Mesendoderm (in vitro differentiated cells): ENCODE data around the gene RNASE7.
A peak's percentile ranks its signal among the peaks of the same experiment; 100 is the strongest.

Source experiments
- DNase-seq: peaks from one replicate; pipeline ENCODE4 v3.0.0; 2013
- H2AK5ac ChIP-seq: 2 replicates; pipeline ENCODE4 v1.6.1; 2013; ENCODE audit warnings: low read length, inconsistent platforms
- H2BK120ac ChIP-seq: 2 replicates; pipeline ENCODE4 v1.6.1; 2013; ENCODE audit warnings: low read depth, mild to moderate bottlenecking, low read length, moderate library complexity, mixed read lengths
- H2BK15ac ChIP-seq: replicated peaks from 2 replicates; pipeline ENCODE4 v1.6.1; 2013; ENCODE audit warnings: low read depth, mild to moderate bottlenecking, moderate library complexity
- H2BK5ac ChIP-seq: 2 replicates; pipeline ENCODE4 v1.6.1; 2013; ENCODE audit warnings: low read length, inconsistent platforms
- H3K18ac ChIP-seq: 2 replicates; pipeline ENCODE4 v1.6.1; 2013; ENCODE audit warnings: mild to moderate bottlenecking, low read length, mixed read lengths
- H3K23ac ChIP-seq: one replicate; pipeline ENCODE4 v1.6.1; 2013; ENCODE audit warnings: low read length
- H3K27ac ChIP-seq: 2 replicates; pipeline ENCODE4 v1.5.1; 2013; ENCODE audit warnings: low read depth, mild to moderate bottlenecking, inconsistent platforms, low read length, moderate library complexity
- H3K27me3 ChIP-seq: 2 replicates; pipeline ENCODE4 v1.6.1; 2013; ENCODE audit warnings: low read length, control low read depth, mild to moderate bottlenecking, inconsistent platforms; ENCODE audit not compliant: insufficient read depth, poor library complexity
- H3K36me3 ChIP-seq: 2 replicates; pipeline ENCODE4 v1.6.1; 2013; ENCODE audit warnings: low read length, inconsistent platforms; ENCODE audit not compliant: control insufficient read depth, insufficient read depth
- H3K4ac ChIP-seq: one replicate; pipeline ENCODE4 v1.6.1; 2013; ENCODE audit warnings: low read depth, mild to moderate bottlenecking, low read length, moderate library complexity
- H3K4me1 ChIP-seq: 2 replicates; pipeline ENCODE4 v1.6.1; 2013; ENCODE audit warnings: low read depth, low read length, inconsistent platforms; ENCODE audit not compliant: control insufficient read depth
- H3K4me2 ChIP-seq: 2 replicates; pipeline ENCODE4 v1.6.1; 2013; ENCODE audit warnings: low read length
- H3K4me3 ChIP-seq: 2 replicates; pipeline ENCODE4 v1.5.1; 2013; ENCODE audit warnings: mild to moderate bottlenecking, low read length
- H3K56ac ChIP-seq: one replicate; pipeline ENCODE4 v1.6.1; 2013; ENCODE audit warnings: low read length
- H3K79me1 ChIP-seq: 2 replicates; pipeline ENCODE4 v1.6.1; 2013; ENCODE audit warnings: low read length, inconsistent platforms
- H3K79me2 ChIP-seq: 2 replicates; pipeline ENCODE4 v1.6.1; 2013; ENCODE audit warnings: mild to moderate bottlenecking, low read length; ENCODE audit not compliant: control insufficient read depth, insufficient read depth
- H3K9ac ChIP-seq: 2 replicates; pipeline ENCODE4 v1.6.1; 2013; ENCODE audit warnings: low read length, inconsistent platforms
- H4K5ac ChIP-seq: one replicate; pipeline ENCODE4 v1.6.1; 2013; ENCODE audit warnings: low read length
- H4K8ac ChIP-seq: one replicate; pipeline ENCODE4 v1.6.1; 2013; ENCODE audit warnings: low read depth, mild to moderate bottlenecking, control low read depth, low read length, moderate library complexity
- WGBS: extraction: QIAGEN DNeasy Blood & Tissue Kit; methylation state at CpG from one replicate; pipeline ENCODE4 v1.1.7; 2013; ENCODE audit warnings: low lambda C conversion rate, missing lambda C conversion rate; ENCODE audit not compliant: insufficient coverage; ENCODE audit errors: extremely low coverage; 5-methylcytosine and 5-hydroxymethylcytosine counted together

Gene RNASE7

DNA sequence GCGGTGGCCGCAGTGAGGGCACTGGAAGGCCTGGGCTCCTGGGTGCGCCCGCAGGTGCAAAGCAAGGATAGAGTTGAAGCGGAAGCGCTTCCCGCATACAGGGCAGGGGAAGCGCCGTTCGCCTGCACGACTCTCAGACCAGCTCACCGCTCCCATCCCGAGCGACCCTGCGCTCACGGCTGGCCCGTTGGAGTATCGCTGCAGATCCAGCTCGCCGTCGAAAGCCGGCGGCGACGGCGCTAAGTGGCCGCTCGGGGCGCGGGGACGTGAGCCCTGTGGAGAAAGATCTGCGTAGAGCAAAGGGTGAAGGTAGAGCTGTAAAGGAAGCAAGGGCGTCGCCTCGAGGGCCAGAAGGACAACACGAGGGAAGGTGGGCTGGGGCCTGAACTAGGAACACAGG is 50.9 kb downstream of the RNASE7 start:
- no peak overlapping the region for H3K4ac ChIP-seq
- no peaks in the 10 kb centered on the region for H3K27me3 ChIP-seq
- peaks cover 11% of the 10 kb centered on the region for H3K79me1 ChIP-seq
- no peak overlapping the region for H3K23ac ChIP-seq
- no CpG with 5 or more reads among the region's 36 CpGs for WGBS
- H3K36me3 ChIP-seq: peaks cover 6% of the 10 kb centered on the region
- H3K4me2 ChIP-seq: no peak overlapping the region
- H2BK120ac ChIP-seq: no peak overlapping the region
- peak overlapping the region; percentile 83 for H3K27ac ChIP-seq
- no peak overlapping the region for H3K18ac ChIP-seq
- no peak overlapping the region for H2BK5ac ChIP-seq
- H3K4me3 ChIP-seq: no peak overlapping the region
- peaks cover 16% of the 10 kb centered on the region for H3K4me1 ChIP-seq
- no peak overlapping the region for H3K9ac ChIP-seq
- no peak overlapping the region for H4K8ac ChIP-seq
- H2BK15ac ChIP-seq: no peak overlapping the region
- peaks cover 15% of the 10 kb centered on the region for H3K79me2 ChIP-seq
- H4K5ac ChIP-seq: no peak overlapping the region
- H3K56ac ChIP-seq: peak overlapping the region; percentile 91
- no peak overlapping the region for H2AK5ac ChIP-seq
- DNase-seq: no peak
